WTC11 (cell line): ENCODE measurements around the gene ERMAP.

Source experiments
- CBFB ChIP-seq: sonication (generic); formaldehyde crosslinking; IDR thresholded peaks from 2 replicates; pipeline ENCODE4 v1.8.1; 2022; ENCODE audit warnings: mild to moderate bottlenecking, low read depth, missing genetic modification reagents
- CTCF ChIP-seq: fragments of 200-600 bp; IDR thresholded peaks from 2 replicates; pipeline ENCODE4 v1.8.0; 2022; ENCODE audit warnings: antibody characterized with exemption
- FOXJ3 ChIP-seq: sonication (generic); formaldehyde crosslinking; IDR thresholded peaks from 2 replicates; pipeline ENCODE4 v1.9.0; 2021; ENCODE audit warnings: missing genetic modification reagents, mild to moderate bottlenecking, borderline replicate concordance
- FOXP1 ChIP-seq: sonication (generic); formaldehyde crosslinking; IDR thresholded peaks from 2 replicates; pipeline ENCODE4 v1.8.0; 2022; ENCODE audit warnings: missing genetic modification reagents, mild to moderate bottlenecking, moderate library complexity, borderline replicate concordance
- TEAD4 ChIP-seq: sonication (generic); formaldehyde crosslinking; IDR thresholded peaks from 2 replicates; pipeline ENCODE4 v1.8.0; 2022; ENCODE audit warnings: mild to moderate bottlenecking, missing genetic modification reagents
- TP53 ChIP-seq: sonication (generic); formaldehyde crosslinking; IDR thresholded peaks from 2 replicates; pipeline ENCODE4 v1.8.1; 2023; ENCODE audit warnings: mild to moderate bottlenecking, missing genetic modification reagents
- ZMAT4 ChIP-seq: fragments of 250-450 bp; sonication (Bioruptor Pico); IDR thresholded peaks from 2 replicates; pipeline ENCODE4 v1.9.0; 2021; ENCODE audit warnings: mild to moderate bottlenecking
- ZNF138 ChIP-seq: sonication (generic); formaldehyde crosslinking; conservative IDR thresholded peaks from 2 replicates; pipeline ENCODE4 v1.8.1; 2022; ENCODE audit warnings: mild to moderate bottlenecking, moderate library complexity, missing genetic modification reagents
- ZNF512 ChIP-seq: sonication (generic); formaldehyde crosslinking; IDR thresholded peaks from 2 replicates; pipeline ENCODE4 v1.8.1; 2022; ENCODE audit warnings: missing genetic modification reagents, borderline replicate concordance

- no peak for TF ChIP-seq FOXP1
- no peak for TF ChIP-seq CTCF
- no peak for TF ChIP-seq ZNF138 (CRISPR knock-in tag)
- TF ChIP-seq CBFB (CRISPR knock-in tag): no peak
- TF ChIP-seq ZNF512: no peak
- TF ChIP-seq TP53 (CRISPR knock-in tag): no peak
- no peak for TF ChIP-seq FOXJ3 (CRISPR knock-in tag)
- TF ChIP-seq ZMAT4: no peak
- no peak for TF ChIP-seq TEAD4
Observed at GRCh38 chr1:42886800-42887199, 69.9 kb downstream of the ERMAP start.
